Psoas muscle (tissue), 8 donors: Measurements from ENCODE around the gene RORC. TPM values are rescaled to one million over a fixed set of nuclear protein-coding genes. Genes with fewer than 3 reads are reported as not detected.

Experiments
- ATAC-seq, 4 donors: fragments of 200-7000 bp; cut with Tn5 transposase; one replicate each; pipeline ENCODE4 v1.9.1; 2020; ENCODE audit warnings: moderate library complexity in 3 of 4, mild to moderate bottlenecking in 2 of 4
- DNase-seq, 2 donors: peaks; one replicate each; pipeline ENCODE4 v3.0.0-alpha.2; 2020
- H3K27ac ChIP-seq: fragments of 200-600 bp; one replicate; pipeline ENCODE4 v1.8.0; 2022
- H3K27me3 ChIP-seq, 3 donors: fragments of 200-600 bp in 1 of 3; one replicate each; pipeline versions ENCODE4 v1.6.1 to v1.8.0; 2013 to 2022; ENCODE audit warnings: low read length in 2 of 3, mild to moderate bottlenecking in 2 of 3, moderate library complexity in 1 of 3; ENCODE audit not compliant: insufficient read depth in 3 of 3
- H3K36me3 ChIP-seq, 2 donors: fragments of 200-600 bp in 1 of 2; one replicate each; pipeline versions ENCODE4 v1.6.1 to v1.8.0; 2013 to 2022; ENCODE audit warnings: low read depth in 1 of 2, mild to moderate bottlenecking in 1 of 2, moderate library complexity in 1 of 2; ENCODE audit not compliant: insufficient read depth in 1 of 2
- H3K4me1 ChIP-seq: fragments of 200-600 bp; one replicate; pipeline ENCODE4 v1.8.0; 2022
- H3K4me3 ChIP-seq: fragments of 200-600 bp; one replicate; pipeline ENCODE4 v1.8.0; 2022; ENCODE audit warnings: mild to moderate bottlenecking
- H3K9me3 ChIP-seq: fragments of 200-600 bp; one replicate; pipeline ENCODE4 v1.8.0; 2022
- CTCF ChIP-seq: fragments of 200-600 bp; IDR thresholded peaks from one replicate; pipeline ENCODE4 v1.8.0; 2022; ENCODE audit warnings: antibody characterized with exemption
- WGBS, 3 donors: extraction: QIAGEN DNeasy Blood & Tissue Kit; methylation state at CpG; one replicate each; pipeline versions ENCODE4 v1.1.6 to v1.1.7; 2013; 5-methylcytosine and 5-hydroxymethylcytosine counted together
- intact Hi-C, 2 donors: fragments of 100-400 bp; cut with DNase I; formaldehyde crosslinking; loops; one replicate each; pipeline versions ENCODE4 v1.11.0 to v1.14.2; 2022
- polyA plus RNA-seq, 3 donors: library from polyadenylated mRNA; stranded (reverse); fragments of 200-250 nt; gene quantifications; one replicate each; pipeline ENCODE4 v1.2.3, GENCODE V29; 2013
- total RNA-seq, 4 donors: library from RNA; stranded (reverse); fragmentation: NEBNext Ultra II Directional in 2 of 4; extraction: Animal tissue kit (Norgen Biotek cat#: 25700) in 2 of 4; gene quantifications; one replicate each; pipeline versions ENCODE4 v1.2.1 to v1.2.4, GENCODE V29; 2021 to 2023
- donor health status: healthy with polysubstance abuse.
- donor health status: DM: no; HTN: no; CAD: no; lungs with moderate emphysema.
- donor health status: Bipolar disorder and iron deficiency.
- donor health status: healthy.
- donor health status: DM: yes; HTN: yes; CAD: no.
- donor health status: DM: no; HTN: no; CAD: no.
- donor health status: DM: no; HTN: no; CAD: no.
- donor health status: DM: yes; HTN: yes; CAD: no.

RORC gene
- total and polyA plus RNA-seq, 7 donors, result 3.5 to 109 (median 62.9) TPM

DNA sequence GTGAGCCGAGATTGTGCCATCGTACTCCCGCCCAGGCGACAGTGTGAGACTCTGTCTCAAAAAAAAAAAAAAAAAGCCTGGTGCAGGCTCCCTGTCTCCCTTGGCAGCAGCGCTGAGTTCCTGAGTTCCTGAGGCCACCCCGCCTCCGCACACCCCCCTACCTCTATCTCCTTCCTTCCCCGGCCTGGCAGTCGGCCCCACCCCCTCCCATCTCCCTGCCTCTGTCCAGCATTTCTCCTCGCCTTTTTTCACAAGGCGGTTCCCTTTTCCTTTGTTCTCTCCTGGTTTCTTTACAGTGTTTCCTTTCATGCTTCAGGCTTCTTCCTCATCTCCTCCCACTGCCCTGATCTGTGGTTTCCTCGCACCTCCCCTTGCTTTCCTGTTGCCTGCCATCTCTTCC, 2.7 kb downstream of the RORC start:
- Histone ChIP-seq H3K36me3 (no peaks in the 10 kb centered on the region), H3K9me3 (no peaks in the 10 kb centered on the region), H3K4me3 (no peak overlapping the region), H3K27ac (peak overlapping the region; percentile 96), H3K4me1 (peaks cover 50% of the 10 kb centered on the region), H3K27me3 (no peaks in the 10 kb centered on the region)
- TF ChIP-seq CTCF, result no peak
- ATAC-seq (no peak), DNase-seq (peak; percentile 48 to 80)
- 6 to 9% (median 6%) methylated on average over 8 to 12 of the region's 12 CpGs for WGBS, 3 donors
- intact Hi-C loops, result no loop called here

DNA sequence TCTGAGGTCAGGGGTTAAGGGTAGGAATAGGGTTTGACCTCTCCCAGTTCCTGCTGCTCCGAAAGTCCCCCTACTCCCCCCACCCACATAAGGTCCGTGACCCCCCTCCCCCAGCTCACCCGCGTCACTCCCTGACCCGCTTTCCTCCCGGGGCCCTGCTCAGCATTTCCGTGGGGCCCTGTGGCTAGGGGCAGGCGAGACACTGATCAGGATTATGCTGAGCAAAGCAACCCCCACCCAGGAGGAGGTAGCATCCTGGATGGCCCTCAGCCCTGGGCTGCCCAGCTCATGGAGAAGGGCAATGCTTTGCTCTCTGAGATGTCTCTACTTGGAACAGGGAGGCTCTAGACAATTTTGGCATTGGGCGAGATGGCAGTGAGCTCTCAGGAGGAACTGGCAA, 3.7 kb downstream of the RORC start:
- WGBS, 3 donors, result 66 to 72% (median 70%) methylated on average over 9 of the region's 9 CpGs
- intact Hi-C loops, result no loop called here
- Histone ChIP-seq H3K9me3 (no peaks in the 10 kb centered on the region), H3K27ac (peak overlapping the region; percentile 96), H3K27me3 (no peaks in the 10 kb centered on the region), H3K36me3 (no peaks in the 10 kb centered on the region), H3K4me3 (no peak overlapping the region), H3K4me1 (peaks cover 42% of the 10 kb centered on the region)
- TF ChIP-seq CTCF, result no peak
- ATAC-seq (no peak), DNase-seq (peak in 1 of 2 donors; percentile 27)

DNA sequence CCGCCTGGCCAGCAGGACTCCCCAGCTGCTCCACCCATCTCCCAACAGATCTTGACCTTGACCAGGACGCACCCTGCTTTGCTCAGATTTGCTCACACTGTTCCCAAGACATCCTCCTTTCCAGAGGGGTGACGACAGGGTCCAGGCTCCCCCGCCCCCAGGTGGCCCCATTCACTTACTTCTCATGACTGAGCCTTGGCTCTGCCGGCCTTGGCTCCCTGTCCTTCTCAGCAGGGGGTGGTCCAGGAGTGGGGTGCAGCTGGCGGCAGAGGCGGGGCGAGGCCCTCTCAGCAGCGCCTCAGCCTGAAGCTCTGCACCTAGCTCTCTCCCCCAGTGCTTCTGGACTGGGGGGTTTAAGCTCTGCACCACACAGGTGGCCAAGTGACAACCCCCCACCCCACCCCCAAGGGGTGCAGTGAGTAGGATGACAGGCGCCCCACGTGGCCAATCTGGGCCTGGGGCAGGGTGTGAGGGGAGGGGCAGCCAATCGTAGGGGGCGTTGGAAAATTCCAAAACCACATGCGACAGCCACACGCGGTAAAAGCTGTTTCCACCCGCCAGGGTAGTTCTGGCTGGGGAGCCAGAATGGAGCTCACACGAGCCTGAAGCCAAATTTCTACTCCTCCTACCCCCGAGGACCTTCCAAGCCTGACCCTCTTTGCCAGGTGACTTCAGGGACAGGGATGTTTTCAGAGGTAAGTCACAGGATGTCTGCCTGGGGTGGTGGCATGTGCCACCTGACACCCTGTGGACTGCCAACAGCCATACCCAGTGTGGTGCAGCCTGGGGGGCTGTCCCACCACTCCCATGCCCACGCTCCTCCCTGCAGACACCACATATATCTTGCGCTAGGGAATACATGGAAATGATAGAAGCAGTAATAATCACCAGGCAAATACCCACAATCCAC, 5.6 kb downstream of the RORC start:
- peak overlapping the region; percentile 28 for H3K4me3 ChIP-seq
- no peak for DNase-seq
- H3K27me3 ChIP-seq, result no peaks in the 10 kb centered on the region
- no peaks in the 10 kb centered on the region for H3K36me3 ChIP-seq
- H3K9me3 ChIP-seq, result no peaks in the 10 kb centered on the region
- no peak for TF ChIP-seq CTCF
- intact Hi-C loops, result no loop called here
- H3K4me1 ChIP-seq, result peaks cover 37% of the 10 kb centered on the region
- H3K27ac ChIP-seq, result peak overlapping the region; percentile 96
- WGBS, 3 donors, result 29 to 40% (median 34%) methylated on average over 20 to 21 of the region's 21 CpGs
- ATAC-seq, result peak; percentile 23 to 38 (median 28)

DNA sequence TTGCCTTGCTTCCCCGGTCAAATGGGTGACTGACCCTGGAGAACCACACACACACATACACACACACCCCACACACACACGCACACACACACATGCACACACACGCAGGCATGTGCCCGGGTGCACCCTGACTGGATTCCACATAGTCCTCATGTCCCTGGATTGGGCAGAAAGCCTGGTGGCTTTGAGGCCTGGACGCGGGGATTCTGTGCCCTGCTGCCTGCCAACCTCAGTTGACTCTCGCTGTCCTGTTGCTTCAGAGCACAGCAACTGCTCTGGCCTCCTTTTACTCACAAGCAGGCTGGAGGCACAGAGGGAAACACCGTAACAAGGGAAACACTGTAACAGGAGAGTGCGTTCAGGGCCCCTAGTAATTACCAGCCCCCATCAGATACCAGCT, 6.4 kb downstream of the RORC start:
- no peak for TF ChIP-seq CTCF
- no peaks in the 10 kb centered on the region for H3K36me3 ChIP-seq
- peaks cover 35% of the 10 kb centered on the region for H3K4me1 ChIP-seq
- WGBS, 3 donors, result 25 to 35% (median 29%) methylated on average over 9 of the region's 9 CpGs
- peak overlapping the region; percentile 96 for H3K27ac ChIP-seq
- intact Hi-C loops, result no loop called here
- ATAC-seq (peak; percentile 71 to 74 (median 72)), DNase-seq (peak; percentile 48 to 74)
- H3K4me3 ChIP-seq, result no peak overlapping the region
- H3K9me3 ChIP-seq, result no peaks in the 10 kb centered on the region
- no peaks in the 10 kb centered on the region for H3K27me3 ChIP-seq
